Parietal lobe (tissue), 2 donors: Measurements from ENCODE around the gene GPC5. TPM values are rescaled to one million over a fixed set of nuclear protein-coding genes. Genes with fewer than 3 reads are reported as not detected.

Experiments
- small RNA-seq: library from RNA; depleted of rRNA; stranded (forward); fragments of <200 nt; gene quantifications from one replicate; pipeline ENCODE3, GENCODE V24; 2014; ENCODE audit warnings: low replicate concordance
- total RNA-seq: library from RNA; depleted of rRNA; stranded (reverse); fragments of >200 nt; gene quantifications from one replicate; pipeline ENCODE4 v1.2.3, GENCODE V29; 2014

Gene GPC5
- total RNA-seq: 8.1 TPM

DNA sequence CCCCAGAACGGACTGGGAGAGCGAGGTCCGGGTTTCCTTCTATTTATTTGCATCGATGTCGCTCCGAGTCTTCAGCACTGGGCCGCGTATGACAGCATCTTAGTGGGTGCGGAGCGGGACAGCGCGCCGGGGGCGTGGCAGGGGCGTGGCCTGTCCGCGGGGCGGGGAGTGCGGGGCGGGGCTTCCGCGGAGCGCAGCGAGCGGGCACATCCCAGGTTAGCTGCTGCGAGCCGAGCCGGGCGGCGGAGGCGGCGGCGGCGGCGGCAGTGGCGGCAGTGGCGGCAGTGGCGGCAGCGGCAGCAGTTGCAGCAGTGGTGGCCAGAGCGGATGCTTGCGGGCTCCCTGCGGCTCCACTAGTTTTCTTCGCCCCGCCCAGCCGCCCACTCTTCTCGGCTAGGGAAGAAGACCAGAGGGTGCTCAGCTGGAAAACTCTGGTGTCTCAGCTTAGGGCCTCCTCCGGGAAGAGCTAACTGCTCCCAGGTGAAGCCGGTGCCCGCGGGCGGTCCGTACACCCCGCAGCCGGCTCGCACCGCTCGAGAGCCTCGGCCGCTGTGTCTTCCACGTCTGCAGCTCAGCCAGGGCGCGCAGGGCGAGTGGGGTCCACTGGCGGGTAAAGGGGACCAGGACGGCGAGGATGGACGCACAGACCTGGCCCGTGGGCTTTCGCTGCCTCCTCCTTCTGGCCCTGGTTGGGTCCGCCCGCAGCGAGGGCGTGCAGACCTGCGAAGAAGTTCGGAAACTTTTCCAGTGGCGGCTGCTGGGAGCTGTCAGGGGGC is at the start of gene GPC5:
TSS of gene GPC5 (plus strand) at position 209 of the 776 bp plus-strand sequence.

Small RNA genes lying within 50 kb of the gene (small RNA-seq; reads per million reads assigned to genes)
- gene AL356737.1: not detected
- gene FABP5P4: not detected
- not detected for gene MIR548AS
- gene RNU4ATAC3P: not detected

Other genes starting within 250 kb of the GPC5 start
- gene MIR17HG, start 50.9 kb upstream of the GPC5 start, total RNA-seq: 39.8 TPM